Measurements from ENCODE around the gene ZNHIT2. TPM values are rescaled to one million over a fixed set of nuclear protein-coding genes. Genes with fewer than 3 reads are reported as not detected.

Gene ZNHIT2
- total RNA-seq, 6 experiments from 2014 or later, result 9.3 to 13.6 (median 11.1) TPM

- DNase-seq, result peak; percentile 24
- Mint-ChIP-seq H3K36me3 (ENCODE audit: low read depth) (peaks cover 22% of the 10 kb centered on the region), H3K4me1 (ENCODE audit: low read depth) (peaks cover 39% of the 10 kb centered on the region), H3K4me3 (no peak overlapping the region), H3K27me3 (ENCODE audit: insufficient read depth) (peaks cover 2% of the 10 kb centered on the region; the same call in 1 of the 2 replicates), H3K27ac (no peak overlapping the region; the same call in 1 of the 2 replicates), H3K9me3 (no peaks in the 10 kb centered on the region)
- TF ChIP-seq, protein P1, sequence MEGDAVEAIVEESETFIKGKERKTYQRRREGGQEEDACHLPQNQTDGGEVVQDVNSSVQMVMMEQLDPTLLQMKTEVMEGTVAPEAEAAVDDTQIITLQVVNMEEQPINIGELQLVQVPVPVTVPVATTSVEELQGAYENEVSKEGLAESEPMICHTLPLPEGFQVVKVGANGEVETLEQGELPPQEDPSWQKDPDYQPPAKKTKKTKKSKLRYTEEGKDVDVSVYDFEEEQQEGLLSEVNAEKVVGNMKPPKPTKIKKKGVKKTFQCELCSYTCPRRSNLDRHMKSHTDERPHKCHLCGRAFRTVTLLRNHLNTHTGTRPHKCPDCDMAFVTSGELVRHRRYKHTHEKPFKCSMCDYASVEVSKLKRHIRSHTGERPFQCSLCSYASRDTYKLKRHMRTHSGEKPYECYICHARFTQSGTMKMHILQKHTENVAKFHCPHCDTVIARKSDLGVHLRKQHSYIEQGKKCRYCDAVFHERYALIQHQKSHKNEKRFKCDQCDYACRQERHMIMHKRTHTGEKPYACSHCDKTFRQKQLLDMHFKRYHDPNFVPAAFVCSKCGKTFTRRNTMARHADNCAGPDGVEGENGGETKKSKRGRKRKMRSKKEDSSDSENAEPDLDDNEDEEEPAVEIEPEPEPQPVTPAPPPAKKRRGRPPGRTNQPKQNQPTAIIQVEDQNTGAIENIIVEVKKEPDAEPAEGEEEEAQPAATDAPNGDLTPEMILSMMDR (IDR thresholded peaks at IDR 0.05), result peak; percentile 82
These were observed 39.4 kb downstream of the ZNHIT2 start for GRCh38 chr11:65078151-65078550.

GRCh38 chr11:65077451-65077850, 40.0 kb downstream of the ZNHIT2 start:
- no peak for DNase-seq
- Mint-ChIP-seq H3K27me3 (ENCODE audit: insufficient read depth) (peaks cover 2% of the 10 kb centered on the region; the same call in 1 of the 2 replicates), H3K36me3 (ENCODE audit: low read depth) (peaks cover 16% of the 10 kb centered on the region), H3K27ac (peak overlapping the region; percentile 21; the same call in 1 of the 2 replicates), H3K9me3 (no peaks in the 10 kb centered on the region), H3K4me1 (ENCODE audit: low read depth) (peaks cover 32% of the 10 kb centered on the region), H3K4me3 (no peak overlapping the region)
- TF ChIP-seq, protein P1 (IDR thresholded peaks at IDR 0.05), result no peak

DNA sequence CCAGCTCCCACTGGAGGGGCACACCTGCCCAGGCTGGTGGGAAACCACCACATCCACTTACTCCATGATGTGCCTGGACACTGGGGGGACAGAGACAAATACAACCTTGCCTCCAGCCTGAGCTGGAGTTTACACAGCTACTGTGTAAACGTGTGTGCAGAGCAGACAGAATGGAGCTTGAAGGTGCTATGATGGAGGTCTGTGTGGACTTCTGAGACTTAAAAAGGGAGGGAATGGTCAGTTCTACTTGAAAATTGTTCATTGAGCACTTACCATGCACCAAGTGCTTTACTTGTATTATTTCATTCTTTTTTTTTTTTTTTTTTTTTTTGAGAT, 44.9 kb downstream of the ZNHIT2 start:
- TF ChIP-seq, protein P1 (IDR thresholded peaks at IDR 0.05), result no peak
- no peak for DNase-seq
- no peaks in the 10 kb centered on the region for H3K9me3 Mint-ChIP-seq
- H3K4me1 Mint-ChIP-seq (ENCODE audit: low read depth), result peaks cover 3% of the 10 kb centered on the region; the same call in 1 of the 2 replicates
- H3K4me3 Mint-ChIP-seq, result no peak overlapping the region
- H3K27me3 Mint-ChIP-seq (ENCODE audit: insufficient read depth), result peaks cover 2% of the 10 kb centered on the region; the same call in 1 of the 2 replicates
- H3K27ac Mint-ChIP-seq, result no peak overlapping the region
- H3K36me3 Mint-ChIP-seq (ENCODE audit: low read depth), result peaks cover 8% of the 10 kb centered on the region; the same call in 1 of the 2 replicates

DNA sequence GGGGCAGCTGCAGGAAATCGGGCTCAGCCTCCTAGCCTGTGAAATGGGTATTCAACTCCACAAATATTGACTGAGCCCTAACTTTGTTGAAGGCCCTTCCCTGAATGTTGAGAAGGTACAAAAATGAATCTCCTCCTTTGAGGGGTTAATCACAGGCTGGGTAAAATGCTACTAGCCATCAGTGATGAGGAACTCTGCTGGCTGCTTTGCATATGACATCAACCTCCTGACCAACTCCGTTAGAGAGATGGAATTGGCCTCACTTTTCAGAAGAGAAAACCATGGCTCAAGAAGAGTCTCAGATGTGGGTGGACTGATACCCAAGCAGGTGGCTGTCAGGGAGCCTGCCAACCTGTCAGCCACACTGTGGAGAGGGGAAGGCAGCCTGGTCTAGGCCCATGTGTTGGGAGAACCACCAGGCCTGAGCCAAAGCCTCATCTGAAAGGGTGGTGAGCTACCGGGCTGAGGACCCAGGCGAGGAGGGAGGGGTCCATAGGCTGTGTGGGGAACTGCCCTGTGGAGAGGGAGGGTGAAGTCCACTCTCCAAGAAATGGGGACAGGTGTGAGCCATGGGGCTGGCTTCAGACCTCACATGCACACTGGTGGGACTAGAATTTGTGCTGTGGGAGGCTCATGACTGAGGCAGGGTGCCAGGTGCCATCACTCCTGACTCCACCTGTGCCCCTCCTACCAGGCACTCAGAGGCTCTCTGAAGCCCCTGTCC, 45.4 kb downstream of the ZNHIT2 start:
- Mint-ChIP-seq H3K27me3 (ENCODE audit: insufficient read depth) (peaks cover 2% of the 10 kb centered on the region; the same call in 1 of the 2 replicates), H3K9me3 (no peaks in the 10 kb centered on the region), H3K27ac (no peak overlapping the region), H3K4me3 (no peak overlapping the region), H3K4me1 (ENCODE audit: low read depth) (no peaks in the 10 kb centered on the region), H3K36me3 (ENCODE audit: low read depth) (peaks cover 4% of the 10 kb centered on the region; the same call in 1 of the 2 replicates)
- TF ChIP-seq, protein P1 (IDR thresholded peaks at IDR 0.05), result peak; percentile 12; the same call in 1 of the 2 replicates
- no peak for DNase-seq

GRCh38 chr11:65069217-65069616, 48.3 kb downstream of the ZNHIT2 start:
- Mint-ChIP-seq H3K27ac (no peak overlapping the region), H3K4me1 (ENCODE audit: low read depth) (no peaks in the 10 kb centered on the region), H3K4me3 (no peak overlapping the region), H3K36me3 (ENCODE audit: low read depth) (no peaks in the 10 kb centered on the region), H3K27me3 (ENCODE audit: insufficient read depth) (peaks cover 2% of the 10 kb centered on the region; the same call in 1 of the 2 replicates), H3K9me3 (no peaks in the 10 kb centered on the region)
- TF ChIP-seq, protein P1 (IDR thresholded peaks at IDR 0.05), result no peak
- DNase-seq, result no peak
